ENCODE results near the gene SMG9. TPM values are rescaled to one million over a fixed set of nuclear protein-coding genes. Genes with fewer than 3 reads are reported as not detected.

The SMG9 gene
- total and polyA plus RNA-seq, 2 of the 13 experiments (the other 11 are each of a cell fraction or from before 2014, with no cell fraction given) = 16.1 to 18.7 TPM

DNA sequence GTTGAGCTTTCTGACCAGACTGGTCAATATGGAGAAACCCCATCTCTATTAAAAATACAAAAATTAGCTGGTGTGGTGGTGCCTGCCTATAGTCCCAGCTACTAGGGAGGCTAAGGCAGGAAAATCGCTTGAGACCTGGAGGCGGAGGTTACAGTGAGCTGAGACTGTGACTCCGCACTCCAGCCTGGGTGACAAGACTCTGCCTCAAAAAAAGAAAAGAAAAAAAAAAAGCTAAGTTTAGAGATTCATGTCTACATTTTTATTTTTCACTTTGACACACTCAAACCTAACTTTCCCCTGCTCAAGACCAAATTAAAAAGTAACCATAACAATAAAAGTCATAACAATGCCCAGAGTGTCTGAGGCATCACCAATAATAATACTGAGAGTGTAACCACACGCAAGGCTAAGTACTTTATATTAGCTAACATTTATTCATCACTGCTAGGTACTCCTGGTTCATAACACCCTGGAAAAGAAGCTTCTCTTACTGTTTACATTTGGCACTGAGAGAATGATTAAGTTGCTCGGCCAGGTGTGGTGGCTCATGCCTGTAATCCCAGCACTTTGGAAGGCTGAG, 33.2 kb downstream of the SMG9 start:
- FAIRE-seq = no peak
- CTCF ChIA-PET (ENCODE audit: low intra/inter-chr PET ratio, low total read pairs) = no interaction called here

DNA sequence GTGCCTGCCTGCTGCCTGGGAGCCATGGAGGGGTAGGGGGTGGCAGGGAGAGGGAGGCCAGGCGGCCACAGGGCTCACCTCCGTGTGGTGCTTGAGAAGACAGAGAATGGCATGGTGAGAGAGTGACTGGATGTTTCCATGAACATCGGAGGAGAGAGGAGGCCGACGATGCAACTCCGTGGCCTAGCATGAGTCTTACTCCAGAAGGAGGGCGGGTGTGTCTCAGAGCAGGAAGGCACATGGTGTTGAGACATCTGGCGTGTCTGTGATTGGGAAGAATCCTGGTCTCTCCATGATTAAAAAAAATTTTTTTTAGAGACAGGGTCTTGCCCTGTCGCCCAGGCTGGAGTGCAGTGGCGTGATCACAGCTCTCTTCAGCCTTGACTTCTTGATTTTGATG, 33.8 kb downstream of the SMG9 start:
- H3K27ac ChIP-seq (ENCODE audit: extremely low read length, insufficient read depth, low read length) = no peak overlapping the region
- no peak for DNase-seq (ENCODE audit: low spot score)
- intact Hi-C loops (cut with micrococcal nuclease; ENCODE audit: unreplicated experiment) (no loop called here), in situ Hi-C loops (cut with HindIII; ENCODE audit: extremely low pct_ligation_motif_present, low pct_unique_long_range_greater_than_20kb) (no loop called here)
- no peak for TF ChIP-seq ZNF713 (CRISPR knock-in tag; IDR thresholded peaks at IDR 0.05)
- H4K20me1 ChIP-seq (ENCODE audit: insufficient read depth, low read length) = no peaks in the 10 kb centered on the region
- H3K4me1 ChIP-seq (ENCODE audit: insufficient read depth, low read length) = no peaks in the 10 kb centered on the region
- H3K27me3 ChIP-seq (ENCODE audit: control insufficient read depth in 1 of 2, insufficient read depth in 2 of 2, low read length in 2 of 2) = peaks cover 3 to 5% of the 10 kb centered on the region in 2 experiments; a peak in 3 of 5 replicates
- H3K9me3 ChIP-seq (ENCODE audit: low read length) = no peaks in the 10 kb centered on the region
- CTCF ChIA-PET (ENCODE audit: low intra/inter-chr PET ratio, low total read pairs) = no interaction called here
- H3K36me3 ChIP-seq (replicated peaks in 1 of 2; ENCODE audit: control insufficient read depth in 1 of 2, insufficient read depth in 2 of 2, low read length in 2 of 2) = no peaks in the 10 kb centered on the region
- no peak for FAIRE-seq
- H3K4me3 ChIP-seq (replicated peaks in 1 of 3; ENCODE audit: insufficient read depth in 1 of 3, low read depth in 2 of 3, low read length in 3 of 3) = no peak overlapping the region
- WGBS (ENCODE audit: low lambda C conversion rate) = 54% methylated on average over 10 of the region's 10 CpGs
- no peak for ATAC-seq
- no peak overlapping the region for H3K4me2 ChIP-seq (ENCODE audit: low read depth, low read length)
- H3K79me2 ChIP-seq (ENCODE audit: insufficient read depth, low read length) = no peaks in the 10 kb centered on the region
- H2AFZ ChIP-seq (ENCODE audit: low read length) = no peak overlapping the region
- POLR2A ChIA-PET = no interaction called here
- BruUV-seq (replicated peaks) = no TSS peak
- no peak overlapping the region for H3K9ac ChIP-seq (ENCODE audit: insufficient read depth, low read depth, low read length)

More for the DNA sequence above, 33.2 kb downstream of the SMG9 start:
- no peak overlapping the region for H3K27ac ChIP-seq (ENCODE audit: extremely low read length, insufficient read depth, low read length)
- no peaks in the 10 kb centered on the region for H4K20me1 ChIP-seq (ENCODE audit: insufficient read depth, low read length)
- ATAC-seq (no peak), DNase-seq (ENCODE audit: low spot score) (no peak)
- H3K9ac ChIP-seq (ENCODE audit: insufficient read depth, low read depth, low read length) = no peak overlapping the region
- TF ChIP-seq HNRNPH1 (optimal IDR thresholded peaks at IDR 0.05; ENCODE audit: low read depth, low read length) (no peak), IKZF1 (IDR thresholded peaks at IDR 0.05) (no peak), ZZZ3 (CRISPR knock-in tag; IDR thresholded peaks at IDR 0.05; ENCODE audit: borderline replicate concordance) (no peak)
- intact Hi-C loops (cut with micrococcal nuclease; ENCODE audit: unreplicated experiment) = no loop called here
- peaks cover 3 to 5% of the 10 kb centered on the region in 2 experiments; a peak in 3 of 5 replicates for H3K27me3 ChIP-seq (ENCODE audit: control insufficient read depth in 1 of 2, insufficient read depth in 2 of 2, low read length in 2 of 2)
- H3K4me1 ChIP-seq (ENCODE audit: insufficient read depth, low read length) = no peaks in the 10 kb centered on the region
- BruUV-seq (replicated peaks) = no TSS peak
- H3K4me3 ChIP-seq (replicated peaks in 1 of 3; ENCODE audit: insufficient read depth in 1 of 3, low read depth in 2 of 3, low read length in 3 of 3) = no peak overlapping the region
- in situ Hi-C loops (cut with HindIII; ENCODE audit: extremely low pct_ligation_motif_present, low pct_unique_long_range_greater_than_20kb) = no loop called here
- H3K79me2 ChIP-seq (ENCODE audit: insufficient read depth, low read length) = no peaks in the 10 kb centered on the region
- no peaks in the 10 kb centered on the region for H3K9me3 ChIP-seq (ENCODE audit: low read length)
- H3K36me3 ChIP-seq (replicated peaks in 1 of 2; ENCODE audit: control insufficient read depth in 1 of 2, insufficient read depth in 2 of 2, low read length in 2 of 2) = no peaks in the 10 kb centered on the region
- WGBS (ENCODE audit: low lambda C conversion rate) = 62% methylated on average over 5 of the region's 5 CpGs
- H3K4me2 ChIP-seq (ENCODE audit: low read depth, low read length) = no peak overlapping the region
- H2AFZ ChIP-seq (ENCODE audit: low read length) = no peak overlapping the region
- POLR2A ChIA-PET = no interaction called here

All from HepG2 (cell line).